Ascending aorta (tissue), 2 donors: ENCODE results near the gene IL31. TPM values are rescaled to one million over a fixed set of nuclear protein-coding genes. Genes with fewer than 3 reads are reported as not detected.

Experiments
- DNase-seq, 2 donors: peaks; one replicate each; pipeline ENCODE4 v3.0.0-alpha.2; 2019; ENCODE audit warnings: low spot score in 2 of 2
- H3K27ac ChIP-seq, 2 donors: fragments of 200-600 bp; sonication (generic); one replicate each; pipeline ENCODE4 v1.5.1; 2016 to 2017; ENCODE audit warnings: mild to moderate bottlenecking in 1 of 2
- H3K27me3 ChIP-seq: fragments of 200-600 bp; sonication (generic); one replicate; pipeline ENCODE4 v1.5.1; 2017
- H3K36me3 ChIP-seq, 2 donors: fragments of 200-600 bp; sonication (generic); one replicate each; pipeline ENCODE4 v1.5.1; 2016
- H3K4me1 ChIP-seq, 2 donors: fragments of 200-600 bp; sonication (generic); one replicate each; pipeline ENCODE4 v1.5.1; 2016 to 2017; ENCODE audit warnings: mild to moderate bottlenecking in 1 of 2
- H3K4me3 ChIP-seq, 2 donors: fragments of 200-600 bp; sonication (generic); one replicate each; pipeline ENCODE4 v1.5.1; 2016 to 2017; ENCODE audit warnings: mild to moderate bottlenecking in 1 of 2
- H3K9me3 ChIP-seq, 2 donors: fragments of 200-600 bp; sonication (generic); one replicate each; pipeline ENCODE4 v1.5.1; 2016
- intact Hi-C: fragments of 100-400 bp; cut with DNase I; formaldehyde crosslinking; loops from one replicate; pipeline ENCODE4 v1.15.1; 2023
- total RNA-seq: library from RNA; depleted of rRNA; stranded (reverse); fragments of >200 nt; gene quantifications from one replicate; pipeline ENCODE4 v1.1.0, GENCODE V29; 2016
- TF ChIP-seq, protein P1 (sequence below), 3 experiments: fragments of 200-600 bp in 2 of 3; fragments of 450-650 bp in 1 of 3; sonication (generic) in 2 of 3; IDR thresholded peaks; one replicate each; pipeline ENCODE4 v1.5.1; 2016 to 2019; ENCODE audit warnings: antibody characterized with exemption in 3 of 3, mild to moderate bottlenecking in 1 of 3, moderate library complexity in 1 of 3

The IL31 gene
- total RNA-seq, 1 donor from 2014 or later, result not detected

DNA sequence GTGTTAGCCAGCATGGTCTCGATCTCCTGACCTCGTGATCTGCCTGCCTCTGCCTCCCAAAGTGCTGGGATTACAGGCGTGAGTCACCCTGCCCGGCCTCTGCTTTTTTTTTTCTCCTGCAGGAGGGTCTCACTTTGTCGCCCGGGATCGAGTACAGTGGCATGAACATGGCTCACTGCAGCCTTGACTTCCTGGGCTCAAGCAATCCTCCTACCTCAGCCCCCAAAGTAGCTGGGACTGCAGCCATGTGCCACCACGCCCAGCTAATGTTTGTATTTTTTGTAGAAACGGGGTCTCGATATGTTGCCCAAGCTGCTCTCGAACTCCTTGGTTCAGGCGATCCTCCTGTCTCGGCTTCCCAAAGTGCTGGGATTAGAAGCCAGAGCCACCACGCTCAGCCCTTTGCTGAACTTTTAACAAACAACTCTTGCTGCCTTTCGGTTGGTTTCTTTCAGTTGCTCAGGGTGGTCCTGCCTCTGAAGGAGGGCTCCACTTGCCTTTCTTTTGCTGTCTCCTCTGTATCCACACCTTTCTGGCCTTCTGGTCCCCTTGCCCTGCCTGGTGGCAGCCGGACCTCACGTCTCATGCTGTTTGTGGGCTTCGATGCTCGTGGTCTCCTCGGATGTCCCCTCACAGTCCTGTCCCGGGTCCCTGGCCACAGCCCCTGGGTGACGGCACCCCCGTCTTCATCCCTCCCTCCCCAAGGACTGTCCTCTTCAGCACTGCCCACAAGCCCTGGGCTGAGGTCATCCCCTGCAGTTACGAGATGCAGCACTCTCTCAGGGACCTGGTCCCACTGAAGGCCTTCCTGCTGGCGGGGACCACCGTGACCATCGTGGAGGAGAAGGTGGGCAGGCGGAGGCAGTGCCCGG is 25.7 kb upstream of the IL31 start:
- Histone ChIP-seq H3K4me1 (peaks cover 5 to 10% of the 10 kb centered on the region in 2 donors), H3K4me3 (no peak overlapping the region), H3K36me3 (no peaks in the 10 kb centered on the region), H3K9me3 (no peaks in the 10 kb centered on the region), H3K27ac (no peak overlapping the region), H3K27me3 (no peaks in the 10 kb centered on the region)
- TF ChIP-seq, protein P1, sequence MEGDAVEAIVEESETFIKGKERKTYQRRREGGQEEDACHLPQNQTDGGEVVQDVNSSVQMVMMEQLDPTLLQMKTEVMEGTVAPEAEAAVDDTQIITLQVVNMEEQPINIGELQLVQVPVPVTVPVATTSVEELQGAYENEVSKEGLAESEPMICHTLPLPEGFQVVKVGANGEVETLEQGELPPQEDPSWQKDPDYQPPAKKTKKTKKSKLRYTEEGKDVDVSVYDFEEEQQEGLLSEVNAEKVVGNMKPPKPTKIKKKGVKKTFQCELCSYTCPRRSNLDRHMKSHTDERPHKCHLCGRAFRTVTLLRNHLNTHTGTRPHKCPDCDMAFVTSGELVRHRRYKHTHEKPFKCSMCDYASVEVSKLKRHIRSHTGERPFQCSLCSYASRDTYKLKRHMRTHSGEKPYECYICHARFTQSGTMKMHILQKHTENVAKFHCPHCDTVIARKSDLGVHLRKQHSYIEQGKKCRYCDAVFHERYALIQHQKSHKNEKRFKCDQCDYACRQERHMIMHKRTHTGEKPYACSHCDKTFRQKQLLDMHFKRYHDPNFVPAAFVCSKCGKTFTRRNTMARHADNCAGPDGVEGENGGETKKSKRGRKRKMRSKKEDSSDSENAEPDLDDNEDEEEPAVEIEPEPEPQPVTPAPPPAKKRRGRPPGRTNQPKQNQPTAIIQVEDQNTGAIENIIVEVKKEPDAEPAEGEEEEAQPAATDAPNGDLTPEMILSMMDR (IDR thresholded peaks at IDR 0.05), result no peak
- intact Hi-C loops, result no loop called here
- no peak for DNase-seq

DNA sequence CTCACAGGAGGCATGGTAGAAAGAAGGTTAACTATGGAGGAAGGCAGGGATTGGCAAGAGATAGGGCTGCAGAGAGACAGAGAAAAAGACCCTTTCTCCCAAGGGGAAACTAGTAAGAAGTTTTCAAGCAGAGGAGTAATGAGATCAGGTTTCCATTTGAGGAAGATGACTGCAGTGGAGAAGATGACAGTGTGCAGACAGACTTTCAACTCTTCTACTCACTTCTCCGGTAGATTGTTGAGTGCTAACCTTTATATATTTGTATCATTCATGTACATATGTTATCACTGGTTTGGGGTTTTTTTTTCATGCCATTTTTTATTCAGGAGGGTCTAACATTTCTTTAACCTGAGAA is 23.6 kb upstream of the IL31 start:
- DNase-seq, result no peak
- intact Hi-C loops, result no loop called here
- no peaks in the 10 kb centered on the region for H3K9me3 ChIP-seq
- no peaks in the 10 kb centered on the region for H3K4me1 ChIP-seq
- TF ChIP-seq, protein P1 (IDR thresholded peaks at IDR 0.05), result no peak
- H3K4me3 ChIP-seq, result no peak overlapping the region
- H3K36me3 ChIP-seq, result no peaks in the 10 kb centered on the region
- H3K27me3 ChIP-seq, result no peaks in the 10 kb centered on the region
- no peak overlapping the region for H3K27ac ChIP-seq

DNA sequence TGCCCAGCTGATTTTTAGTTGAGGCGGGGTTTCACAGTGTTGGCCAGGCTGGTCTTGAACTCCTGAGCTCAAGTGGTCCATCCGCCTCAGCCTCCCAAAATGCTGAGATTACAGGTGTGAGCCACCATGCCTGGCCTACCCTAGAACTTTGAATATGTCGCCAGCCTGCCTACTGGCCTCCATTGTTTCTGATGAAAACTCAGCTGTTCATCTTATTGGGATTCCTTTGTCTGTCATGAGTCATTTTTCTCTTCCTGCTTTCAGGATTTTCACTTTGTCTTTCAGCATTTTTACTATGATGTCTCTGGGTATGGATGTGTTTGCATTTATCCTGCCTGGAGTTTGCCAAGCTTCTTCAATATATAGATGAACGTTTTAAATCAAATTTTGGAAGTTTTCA is 21.4 kb upstream of the IL31 start:
- Histone ChIP-seq H3K4me3 (no peak overlapping the region), H3K27ac (no peak overlapping the region)

DNA sequence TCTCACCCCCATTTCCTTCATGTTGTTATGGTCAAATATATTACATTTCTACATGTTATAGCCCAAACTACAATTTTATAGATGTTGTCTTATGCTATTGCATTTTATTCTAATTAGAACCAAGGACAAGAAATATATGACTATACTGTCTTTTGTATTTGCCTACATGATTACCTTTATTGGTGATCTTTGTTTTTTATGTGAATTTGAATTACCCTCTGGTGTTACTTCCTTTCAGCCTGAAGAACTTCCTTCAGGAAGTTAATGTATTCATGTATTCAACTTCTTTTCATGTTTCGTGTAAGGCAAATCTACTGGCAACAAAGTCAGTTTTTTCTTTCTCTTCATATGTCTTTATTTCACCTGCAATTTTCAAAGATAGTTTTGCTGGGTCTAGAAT is 20.8 kb upstream of the IL31 start:
- TF ChIP-seq, protein P1 (IDR thresholded peaks at IDR 0.05), result no peak
- Histone ChIP-seq H3K27ac (no peak overlapping the region), H3K4me3 (no peak overlapping the region), H3K36me3 (no peaks in the 10 kb centered on the region), H3K27me3 (no peaks in the 10 kb centered on the region), H3K9me3 (no peaks in the 10 kb centered on the region), H3K4me1 (no peaks in the 10 kb centered on the region)
- intact Hi-C loops, result no loop called here
- no peak for DNase-seq

More for the DNA sequence above, 21.4 kb upstream of the IL31 start:
- H3K9me3 ChIP-seq, result no peaks in the 10 kb centered on the region
- H3K27me3 ChIP-seq, result no peaks in the 10 kb centered on the region
- intact Hi-C loops, result no loop called here
- no peaks in the 10 kb centered on the region for H3K4me1 ChIP-seq
- no peak for DNase-seq
- TF ChIP-seq, protein P1 (IDR thresholded peaks at IDR 0.05), result no peak
- no peaks in the 10 kb centered on the region for H3K36me3 ChIP-seq

DNA sequence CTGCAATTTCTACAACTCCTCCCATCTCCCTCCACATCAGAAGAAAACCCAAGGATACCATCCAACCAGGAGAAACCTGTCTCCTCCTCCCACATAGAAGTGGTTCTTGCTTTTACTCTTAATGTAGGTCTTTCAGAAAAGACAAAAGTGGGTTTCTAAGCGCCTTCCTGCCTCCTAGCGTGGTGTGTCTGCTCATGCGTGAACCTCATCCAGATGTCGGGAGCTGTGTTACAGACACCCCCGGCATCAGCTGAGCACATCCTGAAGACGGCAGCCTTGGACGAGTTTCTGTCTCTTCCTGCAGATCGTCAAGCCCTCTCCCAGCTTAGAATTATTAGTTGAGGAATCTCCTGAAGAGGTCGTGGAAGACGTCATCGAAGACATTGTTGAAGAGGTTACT is 18.4 kb upstream of the IL31 start:
- TF ChIP-seq, protein P1 (IDR thresholded peaks at IDR 0.05), result no peak
- no peaks in the 10 kb centered on the region for H3K27me3 ChIP-seq
- H3K4me1 ChIP-seq, result no peaks in the 10 kb centered on the region
- intact Hi-C loops, result no loop called here
- no peaks in the 10 kb centered on the region for H3K9me3 ChIP-seq
- no peak overlapping the region for H3K4me3 ChIP-seq
- no peaks in the 10 kb centered on the region for H3K36me3 ChIP-seq
- no peak for DNase-seq
- H3K27ac ChIP-seq, result no peak overlapping the region
